Measurements from ENCODE around the gene AIG1.

The AIG1 gene

GRCh38 chr6:143055213-143055612 is 5.5 kb upstream of the AIG1 start:
- H3K4me3 ChIP-seq (ENCODE audit: low read depth, low read length): no peak overlapping the region
- no peak for TF ChIP-seq CTCF (conservative IDR thresholded peaks at IDR 0.05; ENCODE audit: low read depth, low read length)
- DNase-seq (ENCODE audit: low read depth): no peak

GRCh38 chr6:143055891-143056290 is 4.8 kb upstream of the AIG1 start:
- H3K4me3 ChIP-seq (ENCODE audit: low read depth, low read length): no peak overlapping the region
- no peak for TF ChIP-seq CTCF (conservative IDR thresholded peaks at IDR 0.05; ENCODE audit: low read depth, low read length)
- DNase-seq (ENCODE audit: low read depth): no peak

GRCh38 chr6:143058987-143059386 is 1.7 kb upstream of the AIG1 start:
- no peak overlapping the region for H3K4me3 ChIP-seq (ENCODE audit: low read depth, low read length)
- no peak for DNase-seq (ENCODE audit: low read depth)
- TF ChIP-seq CTCF (conservative IDR thresholded peaks at IDR 0.05; ENCODE audit: low read depth, low read length): no peak

- TF ChIP-seq CTCF (conservative IDR thresholded peaks at IDR 0.05; ENCODE audit: low read depth, low read length): no peak
- peak overlapping the region; percentile 82 for H3K4me3 ChIP-seq (ENCODE audit: low read depth, low read length)
- DNase-seq (ENCODE audit: low read depth): peak; percentile 86
These were observed 881 bp upstream of the AIG1 start for GRCh38 chr6:143059663-143060353.

- TF ChIP-seq CTCF (conservative IDR thresholded peaks at IDR 0.05; ENCODE audit: low read depth, low read length): peak; percentile 27
- peak overlapping the region; percentile 82 for H3K4me3 ChIP-seq (ENCODE audit: low read depth, low read length)
- DNase-seq (ENCODE audit: low read depth): peak; percentile 82
These were observed 309 bp upstream of the AIG1 start for GRCh38 chr6:143060354-143060805.

- no peak for TF ChIP-seq CTCF (conservative IDR thresholded peaks at IDR 0.05; ENCODE audit: low read depth, low read length)
- H3K4me3 ChIP-seq (ENCODE audit: low read depth, low read length): no peak overlapping the region
- DNase-seq (ENCODE audit: low read depth): no peak
These were observed 1.1 kb downstream of the AIG1 start for GRCh38 chr6:143061597-143062385.

Data from choroid plexus epithelial cell (primary cell).